IMR-90 (cell line): ENCODE results near the gene SLC2A14.
"Not testable (repeated sequence)": the region's sequence is repeated elsewhere in the genome, so short reads cannot be mapped to it uniquely, and the experiment has no call there.

ENCODE experiments used
- CEBPB ChIP-seq: IDR thresholded peaks from 2 replicates; pipeline ENCODE4 v1.6.1; 2012; ENCODE audit warnings: low read depth, low read length, improper control_type of control experiment
- CHD1 ChIP-seq: IDR thresholded peaks from 2 replicates; pipeline ENCODE4 v1.6.1; 2012; ENCODE audit warnings: low read depth, low read length, improper control_type of control experiment
- FOS ChIP-seq: fragments of 150-350 bp; IDR thresholded peaks from 2 replicates; pipeline ENCODE4 v1.6.1; 2016; ENCODE audit warnings: low read depth, low read length
- NFE2L2 ChIP-seq: fragments of 150-350 bp; IDR thresholded peaks from 2 replicates; pipeline ENCODE4 v1.6.1; 2016; ENCODE audit warnings: low read depth, mild to moderate bottlenecking, low read length
- POLR2A ChIP-seq: IDR thresholded peaks from 2 replicates; pipeline ENCODE4 v1.6.1; 2012; ENCODE audit warnings: mild to moderate bottlenecking, low read depth, low read length
- RAD21 ChIP-seq: IDR thresholded peaks from 2 replicates; pipeline ENCODE4 v1.6.1; 2012; ENCODE audit warnings: low read length, improper control_type of control experiment
- RCOR1 ChIP-seq: IDR thresholded peaks from 2 replicates; pipeline ENCODE4 v1.6.1; 2012; ENCODE audit warnings: mild to moderate bottlenecking, low read length, improper control_type of control experiment; ENCODE audit not compliant: insufficient replicate concordance
- RFX5 ChIP-seq: IDR thresholded peaks from 2 replicates; pipeline ENCODE4 v1.8.0; 2012; ENCODE audit warnings: low read depth, mild to moderate bottlenecking, low read length, moderate library complexity
- SMC3 ChIP-seq: fragments of 150-350 bp; IDR thresholded peaks from 2 replicates; pipeline ENCODE4 v1.6.1; 2016; ENCODE audit warnings: low read depth, mild to moderate bottlenecking, antibody characterized with exemption, low read length, moderate library complexity
- TF ChIP-seq, protein P1 (sequence below): conservative IDR thresholded peaks from 2 replicates; pipeline ENCODE4 v1.5.1; 2012; ENCODE audit warnings: mild to moderate bottlenecking, low read depth, low read length, improper control_type of control experiment
- TF ChIP-seq, protein P2 (sequence below): fragments of 150-350 bp; IDR thresholded peaks from 2 replicates; pipeline ENCODE4 v1.6.1; 2016; ENCODE audit warnings: low read depth, mild to moderate bottlenecking, low read length, moderate library complexity, borderline replicate concordance

DNA sequence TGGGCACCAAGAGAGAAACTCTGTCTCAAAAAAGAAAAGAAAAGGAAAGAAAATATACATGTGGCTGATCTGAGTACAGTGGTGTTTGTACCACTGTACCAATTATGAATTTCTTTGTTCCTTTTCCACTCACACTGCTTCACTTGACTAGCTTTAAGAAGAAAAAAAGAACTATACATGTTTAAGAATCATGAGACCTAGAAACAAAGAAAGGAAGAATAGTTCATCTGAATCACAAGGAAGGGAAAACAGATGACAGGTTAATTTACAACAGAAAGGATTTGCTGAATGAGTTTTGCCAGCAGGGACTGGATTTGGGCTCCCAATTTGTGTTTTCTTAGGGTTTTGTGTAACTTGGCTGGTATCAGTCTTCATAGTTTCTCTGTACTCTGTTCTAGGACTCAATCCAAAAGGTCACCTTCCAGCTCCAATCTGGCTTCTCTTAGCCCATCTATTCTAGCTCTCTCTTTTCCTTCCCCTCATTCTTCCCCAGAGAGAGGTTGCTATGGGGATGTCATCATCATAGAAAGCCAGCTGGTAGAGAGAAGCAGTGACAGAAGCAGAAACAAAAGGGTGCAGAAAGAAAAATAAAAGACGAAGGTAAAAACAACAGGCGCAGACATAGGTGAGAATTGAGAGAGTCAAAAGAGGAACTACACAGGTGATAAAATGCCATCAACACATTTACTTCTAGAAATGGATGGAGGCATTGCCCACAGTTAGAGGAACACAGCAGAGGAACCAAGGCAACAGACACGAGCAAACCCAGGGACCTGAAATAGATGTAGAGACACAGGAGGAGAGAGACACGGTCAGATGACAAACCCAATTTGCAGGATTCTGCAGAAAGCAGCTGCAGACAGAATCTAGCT, 25.3 kb downstream of the SLC2A14 start:
- TF ChIP-seq, protein P1, sequence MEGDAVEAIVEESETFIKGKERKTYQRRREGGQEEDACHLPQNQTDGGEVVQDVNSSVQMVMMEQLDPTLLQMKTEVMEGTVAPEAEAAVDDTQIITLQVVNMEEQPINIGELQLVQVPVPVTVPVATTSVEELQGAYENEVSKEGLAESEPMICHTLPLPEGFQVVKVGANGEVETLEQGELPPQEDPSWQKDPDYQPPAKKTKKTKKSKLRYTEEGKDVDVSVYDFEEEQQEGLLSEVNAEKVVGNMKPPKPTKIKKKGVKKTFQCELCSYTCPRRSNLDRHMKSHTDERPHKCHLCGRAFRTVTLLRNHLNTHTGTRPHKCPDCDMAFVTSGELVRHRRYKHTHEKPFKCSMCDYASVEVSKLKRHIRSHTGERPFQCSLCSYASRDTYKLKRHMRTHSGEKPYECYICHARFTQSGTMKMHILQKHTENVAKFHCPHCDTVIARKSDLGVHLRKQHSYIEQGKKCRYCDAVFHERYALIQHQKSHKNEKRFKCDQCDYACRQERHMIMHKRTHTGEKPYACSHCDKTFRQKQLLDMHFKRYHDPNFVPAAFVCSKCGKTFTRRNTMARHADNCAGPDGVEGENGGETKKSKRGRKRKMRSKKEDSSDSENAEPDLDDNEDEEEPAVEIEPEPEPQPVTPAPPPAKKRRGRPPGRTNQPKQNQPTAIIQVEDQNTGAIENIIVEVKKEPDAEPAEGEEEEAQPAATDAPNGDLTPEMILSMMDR, result not testable (repeated sequence)
- not testable (repeated sequence) for TF ChIP-seq CHD1, POLR2A, NFE2L2, CEBPB, SMC3, FOS, RFX5, RCOR1, RAD21
- TF ChIP-seq, protein P2, sequence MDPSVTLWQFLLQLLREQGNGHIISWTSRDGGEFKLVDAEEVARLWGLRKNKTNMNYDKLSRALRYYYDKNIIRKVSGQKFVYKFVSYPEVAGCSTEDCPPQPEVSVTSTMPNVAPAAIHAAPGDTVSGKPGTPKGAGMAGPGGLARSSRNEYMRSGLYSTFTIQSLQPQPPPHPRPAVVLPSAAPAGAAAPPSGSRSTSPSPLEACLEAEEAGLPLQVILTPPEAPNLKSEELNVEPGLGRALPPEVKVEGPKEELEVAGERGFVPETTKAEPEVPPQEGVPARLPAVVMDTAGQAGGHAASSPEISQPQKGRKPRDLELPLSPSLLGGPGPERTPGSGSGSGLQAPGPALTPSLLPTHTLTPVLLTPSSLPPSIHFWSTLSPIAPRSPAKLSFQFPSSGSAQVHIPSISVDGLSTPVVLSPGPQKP, result not testable (repeated sequence)
